Pancreas (tissue), 10 donors: ENCODE measurements around the gene BFAR. TPM values are rescaled to one million over a fixed set of nuclear protein-coding genes. Genes with fewer than 3 reads are reported as not detected.
"Not testable (repeated sequence)": the region's sequence is repeated elsewhere in the genome, so short reads cannot be mapped to it uniquely, and the experiment has no call there.

ENCODE experiments used
- ATAC-seq, 4 donors: fragments of 200-7000 bp; cut with Tn5 transposase; one replicate each; pipeline versions ENCODE4 v1.8.0 to v1.9.1; 2020; ENCODE audit warnings: mild to moderate bottlenecking in 4 of 4, moderate library complexity in 4 of 4
- DNase-seq, 6 donors: peaks; one replicate each; pipeline ENCODE4 v3.0.0-alpha.2; 2020
- FAIRE-seq: peaks from 2 replicates; lab custom pipeline; 2012; peaks lifted over from hg19 to GRCh38; lab: Jason Lieb, UNC
- H3K27ac ChIP-seq, 4 donors: fragments of 200-600 bp; sonication (generic); 1 replicate in 3 of 4; 2 replicates in 1 of 4; pipeline versions ENCODE4 v1.5.0 to v1.8.0; 2020
- H3K27me3 ChIP-seq, 4 donors: fragments of 200-600 bp; one replicate each; pipeline ENCODE4 v1.8.0; 2021
- H3K36me3 ChIP-seq, 3 donors: fragments of 200-600 bp; sonication (generic) in 1 of 3; one replicate each; pipeline versions ENCODE4 v1.5.0 to v1.8.0; 2020 to 2021
- H3K4me1 ChIP-seq, 3 donors: fragments of 200-600 bp; one replicate each; pipeline ENCODE4 v1.8.0; 2021
- H3K4me3 ChIP-seq, 4 donors: fragments of 200-600 bp; sonication (generic) in 2 of 4; one replicate each; pipeline versions ENCODE4 v1.5.0 to v1.8.0; 2020 to 2021
- H3K9me3 ChIP-seq, 4 donors: fragments of 200-600 bp; one replicate each; pipeline ENCODE4 v1.8.0; 2021
- CTCF ChIP-seq, 4 donors: fragments of 200-600 bp; sonication (generic) in 3 of 4; IDR thresholded peaks; one replicate each; pipeline versions ENCODE4 v1.5.0 to v1.8.0; 2021; ENCODE audit warnings: antibody characterized with exemption in 4 of 4
- WGBS, 2 donors: extraction: QIAGEN DNeasy Blood & Tissue Kit; methylation state at CpG; one replicate each; pipeline ENCODE4 v1.1.7; 2013; 5-methylcytosine and 5-hydroxymethylcytosine counted together
- intact Hi-C, 3 donors: fragments of 100-400 bp; cut with DNase I; formaldehyde crosslinking; loops; one replicate each; pipeline versions ENCODE4 v1.11.1 to v1.14.2; 2022
- polyA plus RNA-seq, 2 donors: library from polyadenylated mRNA; stranded (reverse); fragments of 200-250 nt; gene quantifications; one replicate each; pipeline ENCODE4 v1.2.3, GENCODE V29; 2013
- total RNA-seq, 6 donors: library from RNA; stranded (reverse); fragmentation: NEBNext Ultra II Directional in 4 of 6; extraction: Animal tissue kit (Norgen Biotek cat#: 25700) in 4 of 6; gene quantifications; one replicate each; pipeline versions ENCODE4 v1.2.1 to v1.2.4, GENCODE V29; 2021 to 2023
- donor health status: healthy with polysubstance abuse.
- donor health status: DM: no; HTN: no; CAD: no; lungs with moderate emphysema.
- donor health status: DM: no; HTN: no; CAD: no.
- donor health status: control.
- donor health status: control.
- donor health status: Bipolar disorder and iron deficiency.
- donor health status: DM: yes; HTN: yes; CAD: no.
- donor health status: DM: no; HTN: no; CAD: no.
- donor health status: DM: no; HTN: no; CAD: no.
- donor health status: DM: yes; HTN: yes; CAD: no.

BFAR gene
- total and polyA plus RNA-seq, 8 donors: 26.6 to 55.6 (median 39.6) TPM

GRCh38 chr16:14676633-14677032 lies 43.9 kb downstream of the BFAR start:
- Histone ChIP-seq H3K27me3 (no peaks in the 10 kb centered on the region), H3K9me3 (no peaks in the 10 kb centered on the region), H3K4me1 (peaks cover 0 to 19% (median 14%) of the 10 kb centered on the region in 3 donors), H3K4me3 (no peak overlapping the region), H3K36me3 (no peaks in the 10 kb centered on the region), H3K27ac (no peak overlapping the region)
- no peak for TF ChIP-seq CTCF (IDR thresholded peaks at IDR 0.05)
- ATAC-seq: no peak
- no peak for DNase-seq
- intact Hi-C loops: no loop called here
- no peak for FAIRE-seq
- 92 to 93% methylated on average over 3 of the region's 3 CpGs for WGBS, 2 donors

GRCh38 chr16:14677627-14678026 lies 44.9 kb downstream of the BFAR start:
- FAIRE-seq (no peak), ATAC-seq (no peak), DNase-seq (no peak)
- 97 to 99% methylated on average over 5 of the region's 5 CpGs for WGBS, 2 donors
- no peak overlapping the region for H3K27ac ChIP-seq
- H3K36me3 ChIP-seq: no peaks in the 10 kb centered on the region
- peaks cover 0 to 9% (median 4%) of the 10 kb centered on the region in 3 donors for H3K4me1 ChIP-seq
- intact Hi-C loops: no loop called here
- no peaks in the 10 kb centered on the region for H3K9me3 ChIP-seq
- H3K4me3 ChIP-seq: no peak overlapping the region
- no peak for TF ChIP-seq CTCF (IDR thresholded peaks at IDR 0.05)
- no peaks in the 10 kb centered on the region for H3K27me3 ChIP-seq

- Histone ChIP-seq H3K4me1 (no peaks in the 10 kb centered on the region), H3K27ac (no peak overlapping the region), H3K4me3 (no peak overlapping the region), H3K27me3 (no peaks in the 10 kb centered on the region), H3K9me3 (no peaks in the 10 kb centered on the region), H3K36me3 (no peaks in the 10 kb centered on the region)
- FAIRE-seq (no peak), DNase-seq (peak in 1 of 6 donors; percentile 2), ATAC-seq (no peak)
- no peak for TF ChIP-seq CTCF (IDR thresholded peaks at IDR 0.05)
- intact Hi-C loops: no loop called here
- 84 to 85% methylated on average over 11 of the region's 11 CpGs for WGBS, 2 donors
Observed at GRCh38 chr16:14678748-14679497, 46.2 kb downstream of the BFAR start.

GRCh38 chr16:14680396-14680795 lies 47.6 kb downstream of the BFAR start:
- DNase-seq, H3K36me3 ChIP-seq, H3K27me3 ChIP-seq, H3K27ac ChIP-seq, intact Hi-C loops, FAIRE-seq, H3K9me3 ChIP-seq, H3K4me3 ChIP-seq, ATAC-seq, H3K4me1 ChIP-seq: not testable (repeated sequence)
- WGBS, 2 donors: 91 to 92% methylated on average over 7 of the region's 7 CpGs

- ATAC-seq: no peak
- 92 to 93% methylated on average over 4 of the region's 4 CpGs for WGBS, 2 donors
- intact Hi-C loops: no loop called here
- H3K4me1 ChIP-seq: no peaks in the 10 kb centered on the region
- DNase-seq: no peak
- H3K27ac ChIP-seq: no peak overlapping the region
- H3K36me3 ChIP-seq: no peaks in the 10 kb centered on the region
- H3K4me3 ChIP-seq: no peak overlapping the region
- no peak for FAIRE-seq
- H3K27me3 ChIP-seq: no peaks in the 10 kb centered on the region
- TF ChIP-seq CTCF (IDR thresholded peaks at IDR 0.05): no peak
- no peaks in the 10 kb centered on the region for H3K9me3 ChIP-seq
Observed at GRCh38 chr16:14681115-14681514, 48.4 kb downstream of the BFAR start.
